HG03342 (cell line): ENCODE measurements around the gene EIF4E.

Source experiments
- ATAC-seq: cut with Tn5 transposase; IDR thresholded peaks from one replicate; pipeline ENCODE4 v1.9.1; 2021; ENCODE audit warnings: mild to moderate bottlenecking, moderate library complexity; ENCODE audit not compliant: unreplicated experiment

Gene EIF4E

GRCh38 chr4:98928505-98929340 lies at the start of gene EIF4E:
Gene EIF4E (minus strand): TSS chr4:98929133. CDS start chr4:98929112, 21 bp downstream.
- peak; percentile 68 for ATAC-seq

- ATAC-seq, result no peak
Observed at GRCh38 chr4:98977557-98977956, 48.6 kb upstream of the EIF4E start.

- no peak for ATAC-seq
Observed at GRCh38 chr4:98976716-98977115, 47.8 kb upstream of the EIF4E start.

- no peak for ATAC-seq
Observed at GRCh38 chr4:98969878-98970785, 41.2 kb upstream of the EIF4E start.

GRCh38 chr4:98967786-98968329 lies 38.9 kb upstream of the EIF4E start:
- ATAC-seq, result no peak

- ATAC-seq, result no peak
Observed at GRCh38 chr4:98966926-98967325, 38.0 kb upstream of the EIF4E start.

- ATAC-seq, result no peak
Observed at GRCh38 chr4:98963538-98964433, 34.9 kb upstream of the EIF4E start.

- ATAC-seq, result no peak
Observed at GRCh38 chr4:98961770-98962169, 32.8 kb upstream of the EIF4E start.

- no peak for ATAC-seq
Observed at GRCh38 chr4:98959411-98959810, 30.5 kb upstream of the EIF4E start.

GRCh38 chr4:98958065-98958464 lies 29.1 kb upstream of the EIF4E start:
- ATAC-seq, result no peak

- no peak for ATAC-seq
Observed at GRCh38 chr4:98955229-98955628, 26.3 kb upstream of the EIF4E start.

GRCh38 chr4:98951710-98952109 lies 22.8 kb upstream of the EIF4E start:
- no peak for ATAC-seq

GRCh38 chr4:98950925-98951324 lies 22.0 kb upstream of the EIF4E start:
- no peak for ATAC-seq

GRCh38 chr4:98946359-98946758 lies 17.4 kb upstream of the EIF4E start:
- no peak for ATAC-seq

GRCh38 chr4:98945297-98945850 lies 16.4 kb upstream of the EIF4E start:
- no peak for ATAC-seq

GRCh38 chr4:98939892-98940298 lies 11.0 kb upstream of the EIF4E start:
- ATAC-seq, result peak; percentile 39

- peak; percentile 53 for ATAC-seq
Observed at GRCh38 chr4:98939438-98939837, 10.5 kb upstream of the EIF4E start.

- ATAC-seq, result no peak
Observed at GRCh38 chr4:98937986-98938720, 9.2 kb upstream of the EIF4E start.

- ATAC-seq, result no peak
Observed at GRCh38 chr4:98935633-98936032, 6.7 kb upstream of the EIF4E start.
